Dermis microvascular lymphatic vessel endothelial cell (primary cell): ENCODE measurements around the gene AGXT. TPM values are rescaled to one million over a fixed set of nuclear protein-coding genes. Genes with fewer than 3 reads are reported as not detected.
A peak's percentile ranks its signal among the peaks of the same experiment; 100 is the strongest.

ENCODE experiments used
- DNase-seq, 2 donors: peaks; one replicate each; pipeline versions ENCODE4 v3.0.0 to v3.0.0-alpha.2; 2010; ENCODE audit warnings: low read depth in 2 of 2
- total RNA-seq: library from RNA; depleted of rRNA; stranded (reverse); fragments of >200 nt; gene quantifications from 2 replicates; pipeline ENCODE4 v1.2.1, GENCODE V29; 2014

The AGXT gene
- total RNA-seq, 1 donor from 2014 or later, result not detected

DNA sequence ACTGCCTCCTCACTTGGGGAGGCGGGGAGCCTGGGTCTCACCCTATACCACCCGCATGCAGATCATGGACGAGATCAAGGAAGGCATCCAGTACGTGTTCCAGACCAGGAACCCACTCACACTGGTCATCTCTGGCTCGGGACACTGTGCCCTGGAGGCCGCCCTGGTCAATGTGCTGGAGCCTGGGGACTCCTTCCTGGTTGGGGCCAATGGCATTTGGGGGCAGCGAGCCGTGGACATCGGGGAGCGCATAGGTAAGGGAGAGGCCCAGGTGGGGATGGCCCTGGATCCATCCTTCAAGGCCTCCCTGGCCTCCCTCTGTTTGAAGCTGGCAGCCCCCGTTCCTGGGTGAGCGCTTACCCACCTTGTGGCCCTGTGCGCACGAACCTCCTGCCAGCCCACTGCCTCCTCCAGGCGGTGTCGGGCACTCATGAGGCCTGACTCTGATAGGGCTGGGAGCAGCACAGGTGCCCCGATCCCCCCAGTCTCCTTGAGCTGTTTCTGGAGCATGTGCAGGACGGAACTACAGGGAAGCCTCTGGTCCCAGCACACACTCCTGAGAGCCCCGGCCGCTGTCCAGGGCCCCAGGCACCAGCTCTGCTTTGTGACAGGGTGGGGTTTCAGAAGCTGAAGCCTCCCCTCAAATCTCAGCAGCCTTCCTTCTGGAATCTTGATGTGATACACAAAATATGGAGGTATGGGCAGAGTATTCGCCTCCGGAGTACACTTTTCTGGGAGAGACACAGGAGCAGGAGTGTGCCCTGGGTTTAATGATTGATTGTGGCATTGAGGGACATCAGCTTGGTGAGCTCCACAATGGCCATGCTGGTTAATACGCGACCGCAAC lies 708 bp downstream of the AGXT start:
- no peak for DNase-seq

GRCh38 chr2:240869956-240870875 lies 1.6 kb downstream of the AGXT start:
- DNase-seq, result no peak

- DNase-seq, result no peak
These were observed 2.7 kb downstream of the AGXT start for GRCh38 chr2:240871071-240871958.

GRCh38 chr2:240872317-240873097 lies 3.9 kb downstream of the AGXT start:
- DNase-seq, result no peak

- DNase-seq, result no peak
These were observed 4.6 kb downstream of the AGXT start for GRCh38 chr2:240873098-240873788.

GRCh38 chr2:240873805-240874714 lies 5.4 kb downstream of the AGXT start:
- no peak for DNase-seq

- no peak for DNase-seq
These were observed 6.1 kb downstream of the AGXT start for GRCh38 chr2:240874715-240875227.

DNA sequence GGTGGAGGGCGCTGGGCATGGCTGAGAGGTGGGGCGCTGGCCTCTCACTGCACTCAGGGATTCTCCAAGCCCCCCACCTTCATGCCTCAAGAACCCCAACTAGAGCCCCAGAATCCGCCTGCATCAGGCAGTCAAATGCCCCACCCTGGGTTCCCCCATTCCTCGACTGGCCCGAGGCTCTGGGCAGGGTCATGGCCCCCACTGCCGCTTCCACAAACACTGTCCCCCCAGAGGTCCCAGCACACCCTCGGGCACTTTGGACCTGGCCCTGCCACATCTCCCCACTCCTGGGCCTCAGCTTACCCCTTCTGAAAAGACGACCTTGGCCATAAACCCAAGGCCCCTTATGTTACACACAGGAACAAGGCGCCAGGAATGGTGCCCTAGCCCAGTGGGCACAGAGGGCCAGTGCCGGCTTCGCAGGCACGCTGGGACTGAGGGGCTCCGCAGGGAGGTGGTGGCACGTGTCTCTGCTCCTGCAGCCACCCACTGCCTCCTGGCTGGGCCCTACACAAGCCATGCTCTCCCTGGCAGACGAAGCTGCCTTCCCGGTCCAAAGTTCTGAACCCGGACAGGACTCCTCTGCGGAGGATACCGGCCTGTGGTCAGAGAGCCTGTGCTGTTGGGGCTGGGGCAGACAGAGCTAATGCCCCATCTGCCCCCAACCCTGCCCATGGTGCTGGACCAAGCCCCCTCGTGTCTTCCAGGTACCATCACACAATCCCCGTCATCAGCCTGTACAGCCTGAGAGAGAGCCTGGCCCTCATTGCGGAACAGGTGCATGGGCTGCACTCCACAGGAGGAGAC lies 6.8 kb downstream of the AGXT start:
- DNase-seq, result no peak

DNA sequence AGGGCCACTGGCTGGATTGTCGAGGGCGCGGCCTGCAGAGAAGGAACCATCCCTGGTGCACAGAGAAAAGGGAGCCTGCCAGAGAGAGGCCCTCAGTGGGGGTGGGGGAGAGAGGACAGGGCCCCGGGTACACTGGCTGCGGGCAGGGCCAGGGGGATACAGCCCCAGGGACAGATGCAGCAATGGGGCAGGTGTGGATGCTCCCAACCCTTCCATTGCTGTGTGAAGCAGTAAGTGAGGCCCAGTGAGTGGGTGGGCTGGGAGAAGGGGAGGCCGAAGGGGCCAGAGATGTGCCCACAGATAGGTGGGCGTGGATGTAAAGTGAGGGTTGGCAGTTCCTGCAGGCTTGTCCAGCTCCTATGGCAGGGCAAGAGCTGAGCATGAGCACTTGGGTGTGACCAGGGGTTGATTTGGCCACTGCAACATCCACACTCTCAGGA lies 7.4 kb downstream of the AGXT start:
- DNase-seq, result no peak

DNA sequence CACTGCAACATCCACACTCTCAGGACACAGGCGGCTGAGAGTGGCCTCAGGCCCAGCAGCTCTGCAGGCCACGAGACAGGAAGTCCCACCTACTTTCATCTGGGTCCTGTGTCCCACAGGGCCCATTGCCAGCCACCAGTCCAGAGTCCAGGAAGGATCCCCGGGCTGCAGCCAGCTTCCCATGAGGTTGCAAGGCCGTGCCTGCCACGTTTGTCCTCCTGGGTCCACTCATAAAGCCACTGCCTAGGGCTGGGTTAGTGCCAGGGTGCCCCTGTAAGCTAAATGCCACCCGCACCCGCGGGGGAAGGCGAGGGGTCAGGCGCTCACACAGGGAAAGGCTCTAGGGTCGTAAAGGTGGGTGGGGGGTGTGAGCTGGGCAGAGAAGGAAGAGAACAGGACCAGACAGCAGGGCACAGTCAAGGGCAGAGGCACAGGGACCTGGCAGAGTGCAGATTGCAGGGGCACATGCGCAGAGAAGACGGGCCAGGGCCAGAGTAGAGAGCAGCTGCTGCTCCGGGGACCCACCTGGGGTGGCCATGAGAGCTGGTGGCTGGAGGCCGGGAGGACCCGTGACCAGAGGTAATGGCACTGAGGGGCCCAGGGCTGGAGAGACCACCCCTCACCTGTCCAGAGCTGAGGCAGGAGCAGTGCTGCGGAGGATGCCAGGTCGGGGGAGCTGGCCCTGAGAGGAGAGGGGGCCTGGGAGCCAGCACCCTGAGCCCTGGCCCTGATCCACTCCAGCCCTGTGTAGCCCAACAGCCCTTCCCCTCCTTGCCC lies 8.0 kb downstream of the AGXT start:
- peak in 1 of 2 donors; percentile 40 for DNase-seq

GRCh38 chr2:240877460-240878340 lies 9.1 kb downstream of the AGXT start:
- DNase-seq, result no peak

DNA sequence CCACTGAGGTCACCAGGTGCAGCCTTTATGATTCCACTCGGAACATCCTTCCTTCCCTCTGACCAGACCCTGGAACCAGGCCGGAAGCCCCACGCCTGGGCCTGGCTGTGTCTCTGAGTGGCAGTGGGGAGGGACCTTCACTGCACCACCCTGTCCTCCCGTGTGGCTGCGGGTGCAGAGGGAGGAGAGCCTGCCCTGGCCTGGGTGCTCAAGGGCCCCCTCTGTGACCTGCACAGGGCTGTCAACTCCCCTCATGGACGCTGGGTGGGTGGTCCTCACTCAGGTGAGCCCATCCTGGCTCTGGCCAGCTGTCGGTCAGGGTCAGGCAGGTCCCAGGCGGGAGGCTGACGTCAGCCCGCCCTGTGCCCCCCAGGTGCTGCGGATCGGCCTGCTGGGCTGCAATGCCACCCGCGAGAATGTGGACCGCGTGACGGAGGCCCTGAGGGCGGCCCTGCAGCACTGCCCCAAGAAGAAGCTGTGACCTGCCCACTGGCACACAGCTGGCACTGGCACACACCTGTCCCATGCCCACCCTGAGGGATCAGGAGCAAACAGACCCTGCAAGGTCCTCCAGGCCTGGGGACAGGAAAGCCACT lies 9.8 kb downstream of the AGXT start:
- DNase-seq, result no peak

DNA sequence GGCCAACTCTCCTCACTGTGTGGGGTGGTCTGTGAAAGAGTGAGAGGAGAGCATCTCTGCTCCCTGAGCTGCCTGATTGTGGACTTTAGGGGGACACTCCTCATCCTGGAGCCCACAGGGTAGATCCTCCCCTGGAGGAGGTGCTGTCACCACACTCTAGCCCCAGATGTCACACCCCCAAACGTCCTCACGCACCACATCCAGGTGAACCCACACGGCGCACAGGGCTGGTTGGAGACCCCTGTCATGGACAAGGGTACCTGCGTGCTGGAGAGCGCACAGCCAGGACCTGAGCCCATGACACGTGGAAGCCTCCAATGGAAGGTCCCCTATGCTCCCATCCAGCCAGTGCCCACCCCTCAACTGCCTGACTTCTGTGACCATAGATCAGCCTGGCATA lies 10.5 kb downstream of the AGXT start:
- no peak for DNase-seq

GRCh38 chr2:240881913-240882312 lies 13.3 kb downstream of the AGXT start:
- DNase-seq, result no peak

DNA sequence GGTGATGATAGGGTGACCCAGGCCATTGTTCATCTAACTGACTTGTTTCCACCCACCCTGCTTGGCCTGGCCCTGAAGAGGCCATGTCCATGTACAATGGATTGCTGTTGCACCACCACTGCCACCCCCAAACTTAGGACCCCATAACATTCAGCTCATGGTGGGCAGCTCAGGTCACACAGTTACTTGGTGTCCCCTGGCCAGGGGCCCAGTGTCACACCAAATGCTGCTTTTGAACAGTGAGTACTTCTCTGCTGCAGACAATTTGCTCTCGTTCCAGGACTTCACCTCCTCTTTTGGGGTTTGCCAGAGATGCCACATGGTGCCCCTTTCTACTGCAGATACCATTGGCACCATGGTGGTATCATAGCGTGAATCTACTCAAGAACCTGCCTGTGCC lies 15.6 kb downstream of the AGXT start:
- no peak for DNase-seq

- DNase-seq, result no peak
These were observed 16.1 kb downstream of the AGXT start for GRCh38 chr2:240884745-240885144.
